ENCODE measurements around the gene MYO7B. TPM values are rescaled to one million over a fixed set of nuclear protein-coding genes. Genes with fewer than 3 reads are reported as not detected.
"Not testable (repeated sequence)": the region's sequence is repeated elsewhere in the genome, so short reads cannot be mapped to it uniquely, and the experiment has no call there.

The MYO7B gene
- total RNA-seq, 1 donor from 2014 or later: 0.46 TPM

DNA sequence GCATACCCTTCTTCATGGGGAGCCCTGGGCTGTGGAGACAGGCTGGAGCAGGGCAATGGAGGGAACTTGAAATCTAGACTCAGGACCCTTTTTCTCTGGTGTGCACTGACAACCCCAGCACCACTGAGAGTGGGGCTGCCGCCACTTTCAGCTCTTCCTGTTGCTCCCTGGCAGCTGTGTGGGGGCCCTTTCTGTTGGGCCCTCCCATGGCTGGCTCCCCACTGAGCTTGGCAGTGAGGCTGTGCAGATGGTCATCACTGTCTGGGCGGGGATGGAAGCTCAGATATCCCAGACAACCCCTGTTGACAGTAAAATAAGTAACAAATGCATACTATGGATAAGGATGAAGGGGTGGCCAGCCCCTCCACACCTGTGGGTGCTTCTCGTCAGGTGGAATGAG, 6.7 kb downstream of the MYO7B start:
- no peak for ATAC-seq
- DNase-seq (ENCODE audit: missing footprints): no peak
- intact Hi-C loops (cut with DNase I): no loop called here

DNA sequence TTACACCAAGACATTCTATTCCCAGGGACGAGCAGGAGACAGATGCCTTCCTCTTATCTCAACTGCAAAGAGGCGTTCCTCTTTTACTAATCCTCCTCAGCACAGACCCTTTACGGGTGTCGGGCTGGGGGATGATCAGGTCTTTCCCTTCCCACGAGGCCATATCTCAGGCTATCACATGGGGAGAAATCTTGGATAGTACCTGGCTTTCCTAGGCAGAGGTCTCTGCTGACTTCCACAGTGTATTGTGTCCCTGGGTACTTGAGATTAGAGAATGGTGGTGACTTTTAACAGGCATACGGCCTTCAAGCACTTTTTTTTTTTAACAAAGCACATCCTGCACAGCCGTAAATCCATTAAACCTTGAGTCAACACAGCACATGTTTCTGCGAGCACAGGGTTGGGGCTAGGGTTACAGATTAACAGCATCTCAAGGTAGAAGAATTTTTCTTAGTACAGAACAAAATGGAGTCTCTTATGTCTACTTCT, 7.6 kb downstream of the MYO7B start:
- ATAC-seq; intact Hi-C loops (cut with DNase I); DNase-seq (ENCODE audit: missing footprints): not testable (repeated sequence)

DNA sequence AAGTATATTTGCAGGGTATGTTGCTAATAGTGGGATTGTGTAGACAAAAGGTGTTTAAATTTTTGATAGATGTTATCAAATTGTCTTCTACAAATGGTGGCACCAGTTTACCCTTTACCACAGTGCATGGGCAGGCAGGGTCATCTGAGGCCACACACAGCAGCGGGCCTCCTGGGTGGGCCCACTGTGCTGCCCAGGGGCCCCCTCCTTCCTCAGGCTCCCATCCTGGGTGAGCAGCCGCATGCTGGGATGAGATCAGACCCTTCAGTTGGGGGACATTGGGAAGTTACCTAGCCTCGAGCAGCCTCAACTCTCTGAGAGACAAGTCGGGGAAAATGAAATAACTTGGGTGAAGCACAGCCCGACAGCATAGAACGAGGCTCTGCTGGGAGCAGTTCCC, 9.7 kb downstream of the MYO7B start:
- intact Hi-C loops (cut with DNase I): no loop called here
- no peak for DNase-seq (ENCODE audit: missing footprints)
- no peak for ATAC-seq

DNA sequence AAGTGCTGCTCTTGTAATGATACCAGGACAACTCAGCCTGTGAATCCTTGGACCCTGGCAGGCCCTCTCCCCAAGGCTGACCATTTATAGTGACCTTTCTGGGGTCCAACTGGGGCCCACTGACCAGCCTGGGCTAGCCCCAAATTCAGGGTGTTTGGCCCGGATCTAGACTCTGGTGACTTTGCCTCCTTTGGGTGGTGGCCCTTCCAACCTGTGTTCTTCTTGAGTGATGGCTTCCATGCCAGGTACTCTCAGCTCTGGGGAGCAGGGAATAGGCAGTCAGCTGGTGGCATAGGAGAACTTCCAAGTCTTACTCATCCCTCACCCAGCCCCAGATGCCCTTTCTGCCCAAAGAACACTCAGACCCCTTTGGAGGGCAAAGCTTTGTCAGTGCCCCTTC, 10.3 kb downstream of the MYO7B start:
- no peak for DNase-seq (ENCODE audit: missing footprints)
- intact Hi-C loops (cut with DNase I): no loop called here
- no peak for ATAC-seq

DNA sequence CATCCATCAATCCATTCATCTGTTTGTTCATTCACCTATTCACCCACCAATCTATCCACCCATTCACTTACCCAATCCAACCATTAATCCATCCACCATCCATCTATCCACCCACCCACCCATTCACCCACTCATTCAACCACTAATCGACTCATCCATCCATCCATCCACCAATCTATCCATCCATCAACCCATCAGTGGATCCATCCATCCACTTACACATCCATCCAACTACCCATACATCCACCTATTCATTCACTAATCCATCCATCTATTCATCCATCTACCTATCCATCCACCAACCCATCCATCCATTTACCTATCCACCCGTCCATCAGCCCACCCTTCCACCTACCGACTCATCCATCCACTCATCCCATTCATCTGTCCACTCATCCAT, 11.3 kb downstream of the MYO7B start:
- DNase-seq (ENCODE audit: missing footprints) (no peak), ATAC-seq (no peak)
- intact Hi-C loops (cut with DNase I): no loop called here

DNA sequence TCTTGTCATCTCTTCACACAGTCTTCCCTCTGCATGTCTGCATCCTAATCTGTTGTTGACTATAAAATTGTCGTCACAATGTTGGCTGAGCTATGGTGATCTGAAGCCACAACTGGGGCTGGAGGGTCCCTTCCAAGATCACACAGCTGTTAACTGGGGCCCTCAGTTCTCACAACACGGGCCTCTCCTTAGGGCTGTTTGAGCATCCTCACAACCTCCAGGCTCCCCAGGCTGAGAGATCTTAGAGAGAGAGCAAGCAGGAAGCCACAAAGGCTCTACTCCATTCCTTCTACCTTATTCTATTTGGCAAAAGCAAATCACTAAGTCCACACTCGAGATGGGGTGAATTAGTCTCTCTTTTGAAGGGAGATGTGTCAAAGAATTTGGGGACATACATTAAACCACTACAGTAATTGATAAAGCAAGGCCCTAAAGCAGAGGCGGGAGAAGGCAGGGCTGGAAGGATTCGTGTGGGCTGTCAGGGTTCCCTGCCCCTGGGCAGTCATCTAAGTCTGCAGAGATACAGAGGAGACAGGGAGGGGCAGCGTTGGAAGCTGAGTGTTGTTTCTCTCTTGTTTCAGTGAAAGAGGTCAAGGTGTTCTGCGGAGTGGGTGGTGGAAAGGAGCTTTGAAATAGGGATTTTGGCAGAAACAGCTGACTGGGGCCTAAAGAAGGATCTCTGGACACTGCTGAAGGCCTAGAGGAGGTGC, 15.9 kb downstream of the MYO7B start:
- ATAC-seq (no peak), DNase-seq (ENCODE audit: missing footprints) (no peak)
- intact Hi-C loops (cut with DNase I): no loop called here

DNA sequence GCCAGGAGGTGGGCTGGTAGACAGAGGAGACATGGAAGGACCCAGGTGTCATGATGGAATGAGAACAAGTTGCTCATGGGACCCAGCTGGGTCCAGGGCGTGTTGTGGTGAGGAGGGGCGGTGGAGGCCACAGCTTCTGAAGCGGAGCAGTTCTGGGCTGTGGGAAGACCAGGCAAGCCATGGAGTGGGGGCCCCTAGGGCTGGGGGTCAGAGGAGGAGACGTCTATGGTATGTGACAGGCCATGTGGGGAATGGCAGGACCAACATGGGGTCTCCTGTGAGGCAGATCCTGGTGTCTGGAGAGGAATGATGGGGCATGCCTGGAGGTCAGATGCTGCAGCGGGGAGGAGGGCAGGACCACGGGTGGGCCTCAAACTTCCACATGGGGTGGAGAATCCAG, 16.9 kb downstream of the MYO7B start:
- intact Hi-C loops (cut with DNase I): no loop called here
- DNase-seq (ENCODE audit: missing footprints) (no peak), ATAC-seq (no peak)

DNA sequence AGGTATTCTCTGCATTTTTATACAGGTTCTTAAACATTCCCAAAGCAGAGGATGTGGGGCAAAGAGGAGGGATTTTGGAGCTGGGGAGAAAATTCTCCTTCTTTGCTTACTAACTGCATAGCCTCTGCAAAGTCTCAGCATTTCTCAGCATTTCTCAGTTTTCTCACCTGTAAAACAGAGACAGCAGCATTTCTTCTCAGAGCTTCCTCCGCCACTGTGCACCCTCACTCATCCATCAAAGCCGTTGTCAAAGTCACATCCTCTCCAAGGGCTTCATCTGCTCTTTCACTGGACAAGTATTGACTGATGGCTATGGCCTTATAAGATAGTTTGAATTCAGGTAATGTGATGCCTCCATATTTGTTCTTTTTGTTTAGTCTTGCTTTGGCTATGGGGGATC, 17.4 kb downstream of the MYO7B start:
- no peak for ATAC-seq
- intact Hi-C loops (cut with DNase I): no loop called here
- DNase-seq (ENCODE audit: missing footprints): no peak

DNA sequence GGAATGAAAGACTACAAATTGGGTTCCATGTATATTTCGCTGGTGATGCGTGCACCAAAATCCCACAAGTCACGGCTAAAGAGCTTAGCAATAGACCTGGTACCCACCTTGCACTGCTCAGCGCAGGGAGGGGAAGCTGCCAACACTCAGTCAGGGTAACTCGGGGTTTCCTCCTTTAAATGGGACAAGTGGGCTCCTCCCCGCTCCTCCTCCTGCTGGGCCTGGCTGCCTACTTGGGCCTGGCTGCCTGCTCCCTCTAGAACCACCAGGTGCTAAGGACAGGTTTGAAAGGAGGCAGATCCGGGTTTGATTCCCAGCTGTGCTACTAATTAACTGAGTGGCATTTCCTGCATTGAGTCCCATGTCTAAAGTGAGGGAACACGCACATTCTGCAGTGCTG, 23.4 kb downstream of the MYO7B start:
- no peak for ATAC-seq
- no peak for DNase-seq (ENCODE audit: missing footprints)
- intact Hi-C loops (cut with DNase I): no loop called here

DNA sequence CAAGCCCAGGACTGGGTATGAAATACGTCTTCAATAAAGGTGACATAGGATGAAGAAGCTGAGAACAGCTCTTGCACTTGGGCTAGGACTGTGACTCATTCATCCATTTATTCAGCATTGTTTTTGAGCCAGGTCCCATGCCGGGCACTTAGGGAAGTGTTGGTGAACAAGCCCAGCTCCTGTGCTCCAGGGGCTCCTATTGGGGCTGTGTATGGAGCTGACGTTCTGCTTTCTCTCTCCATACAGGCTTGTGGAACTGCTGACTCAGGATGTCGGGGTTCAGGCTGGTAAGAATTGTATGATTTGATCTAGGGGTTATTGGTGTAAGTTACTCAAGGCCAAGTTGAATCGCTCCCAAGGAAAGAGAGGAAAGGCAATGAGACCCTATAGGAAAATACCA, 24.0 kb downstream of the MYO7B start:
- intact Hi-C loops (cut with DNase I): no loop called here
- DNase-seq (ENCODE audit: missing footprints) (no peak), ATAC-seq (no peak)

DNA sequence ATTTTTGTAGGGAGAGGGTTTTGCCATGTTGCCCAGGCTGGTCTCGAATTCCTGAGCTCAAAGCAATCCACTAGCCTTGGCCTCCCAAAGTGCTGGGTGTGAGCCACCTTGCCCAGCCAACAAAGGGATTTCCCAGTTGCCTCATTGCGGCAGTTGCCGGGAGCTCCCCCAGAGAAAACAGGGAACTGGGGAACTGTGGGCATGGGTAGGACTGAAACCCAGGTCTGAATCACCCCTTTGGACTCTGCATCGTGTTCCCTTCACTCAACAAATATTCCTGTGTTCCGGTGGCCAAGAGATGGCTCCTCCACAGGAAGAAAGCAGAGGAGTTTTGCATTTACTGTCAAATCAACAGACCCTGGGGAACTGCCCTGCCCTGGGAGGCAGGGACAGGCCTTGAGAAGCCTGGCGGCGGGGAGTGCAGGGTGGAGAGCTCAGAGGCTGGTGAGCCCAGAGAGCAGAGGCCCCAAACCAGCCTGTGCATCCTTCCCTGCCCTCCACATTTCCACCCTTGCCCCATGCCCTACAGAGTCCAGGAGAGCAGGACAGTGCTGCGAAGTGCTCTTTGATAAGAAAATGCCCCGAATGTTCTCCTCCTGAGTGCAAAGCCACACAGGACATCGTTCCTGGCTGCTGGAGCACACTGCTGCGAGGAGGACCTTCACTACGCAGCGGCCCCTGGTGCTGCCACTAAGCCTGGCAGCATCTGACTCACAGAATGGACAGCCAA, 24.9 kb downstream of the MYO7B start:
- intact Hi-C loops (cut with DNase I): no loop called here
- ATAC-seq: peak; percentile 20
- no peak for DNase-seq (ENCODE audit: missing footprints)

DNA sequence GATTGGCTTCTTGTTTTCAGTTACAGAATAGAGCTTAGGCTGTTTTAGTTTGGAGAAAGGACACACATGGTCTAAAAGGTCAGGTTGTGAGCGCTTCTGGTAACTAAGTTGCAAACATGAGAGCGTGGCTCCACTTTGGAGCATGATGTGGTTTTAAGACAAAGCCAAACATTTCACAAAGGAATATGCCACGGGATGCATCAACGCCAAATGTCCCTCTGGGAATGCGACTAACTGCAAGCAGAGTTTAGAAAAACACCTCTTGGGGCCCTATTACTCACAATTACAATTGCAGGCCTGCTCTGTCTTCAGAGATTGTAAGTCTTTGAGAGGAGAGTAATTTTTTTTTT, 25.4 kb downstream of the MYO7B start:
- ATAC-seq (no peak), DNase-seq (ENCODE audit: missing footprints) (no peak)
- intact Hi-C loops (cut with DNase I): no loop called here

DNA sequence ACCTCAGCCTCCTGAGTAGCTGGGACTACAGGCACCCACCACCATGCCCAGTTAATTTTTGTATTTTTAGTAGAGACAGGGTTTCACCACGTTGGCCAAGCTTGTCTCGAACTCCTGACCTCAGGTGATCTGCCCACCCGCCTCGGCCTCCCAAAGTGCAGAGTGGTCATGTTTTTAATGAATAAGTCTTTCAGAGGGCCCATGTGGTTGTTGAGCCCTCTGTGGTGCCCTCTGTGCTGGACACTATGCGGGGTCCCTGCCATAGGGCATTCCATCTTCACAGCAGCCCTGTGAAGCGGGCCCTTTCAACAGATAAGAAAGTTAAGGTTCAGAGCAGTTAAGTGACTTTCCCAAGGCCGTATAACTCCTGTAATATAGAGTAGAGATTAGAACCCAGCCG, 25.9 kb downstream of the MYO7B start:
- ATAC-seq (no peak), DNase-seq (ENCODE audit: missing footprints) (no peak)
- intact Hi-C loops (cut with DNase I): no loop called here

DNA sequence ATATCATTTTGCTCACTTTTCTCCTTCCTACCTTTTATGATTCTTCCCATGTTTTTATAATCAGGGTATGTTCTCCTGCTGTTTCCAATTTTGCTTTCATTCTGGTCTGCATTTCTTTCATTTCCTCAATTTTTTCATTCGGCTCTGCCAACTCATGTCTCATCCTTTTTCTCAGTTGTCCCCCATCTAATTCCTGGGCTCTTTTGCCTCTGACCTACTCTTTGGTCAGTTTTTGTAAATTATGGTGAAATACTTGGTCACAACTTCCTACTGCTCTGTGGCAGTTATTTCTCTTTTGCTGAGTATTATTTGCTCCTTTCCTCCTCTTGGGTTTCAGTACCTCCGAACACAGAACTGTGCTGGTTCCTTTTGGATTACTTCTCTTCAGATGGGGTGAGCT, 27.5 kb downstream of the MYO7B start:
- ATAC-seq (no peak), DNase-seq (ENCODE audit: missing footprints) (no peak)
- intact Hi-C loops (cut with DNase I): no loop called here

DNA sequence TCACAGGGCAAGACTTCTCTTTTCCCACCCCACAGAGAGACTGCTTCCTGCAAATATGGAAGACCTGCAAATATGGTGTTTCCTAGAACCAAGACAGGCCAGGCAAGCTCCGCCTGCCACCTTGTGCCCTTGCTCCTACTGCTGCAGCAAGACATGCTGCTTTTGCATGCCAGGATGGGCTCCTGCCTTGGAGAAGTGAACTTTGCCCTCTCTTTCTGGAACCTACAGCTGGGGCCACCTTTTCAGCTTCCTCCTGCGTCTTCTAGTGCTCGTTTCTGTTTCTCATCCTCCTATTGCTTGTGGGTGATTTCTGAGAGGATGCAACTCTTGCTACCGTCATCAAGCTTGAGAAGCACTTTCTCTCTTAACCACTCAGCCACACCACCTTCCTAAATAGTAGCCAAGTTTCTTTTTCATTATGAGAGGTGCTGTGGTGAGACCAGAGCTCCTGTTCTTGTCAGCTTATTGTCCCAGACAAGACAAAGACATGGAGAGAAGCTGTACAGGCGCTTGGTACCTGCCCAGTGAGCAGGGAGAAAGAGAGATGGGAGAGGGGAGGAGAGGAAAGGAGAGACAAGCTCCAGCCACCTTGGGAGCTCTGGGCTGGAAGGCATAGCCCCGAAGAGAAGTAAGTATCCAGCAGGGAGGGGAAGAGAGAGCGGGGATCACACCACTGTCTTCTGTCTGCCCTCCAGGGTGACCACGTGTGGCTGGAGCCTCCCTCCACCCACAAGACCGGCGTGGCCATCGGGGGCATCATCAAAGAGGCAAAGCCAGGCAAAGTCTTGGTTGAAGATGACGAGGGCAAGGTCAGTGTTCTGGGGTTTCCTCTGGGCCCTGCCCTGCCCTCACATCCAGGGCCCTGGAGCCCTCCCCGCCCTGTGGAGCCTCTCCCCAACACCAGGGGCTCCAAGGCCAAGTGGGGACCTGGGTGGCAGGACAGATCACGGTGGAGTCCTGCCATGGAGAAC, 28.3 kb downstream of the MYO7B start:
- intact Hi-C loops (cut with DNase I): no loop called here
- no peak for ATAC-seq
- DNase-seq (ENCODE audit: missing footprints): no peak

DNA sequence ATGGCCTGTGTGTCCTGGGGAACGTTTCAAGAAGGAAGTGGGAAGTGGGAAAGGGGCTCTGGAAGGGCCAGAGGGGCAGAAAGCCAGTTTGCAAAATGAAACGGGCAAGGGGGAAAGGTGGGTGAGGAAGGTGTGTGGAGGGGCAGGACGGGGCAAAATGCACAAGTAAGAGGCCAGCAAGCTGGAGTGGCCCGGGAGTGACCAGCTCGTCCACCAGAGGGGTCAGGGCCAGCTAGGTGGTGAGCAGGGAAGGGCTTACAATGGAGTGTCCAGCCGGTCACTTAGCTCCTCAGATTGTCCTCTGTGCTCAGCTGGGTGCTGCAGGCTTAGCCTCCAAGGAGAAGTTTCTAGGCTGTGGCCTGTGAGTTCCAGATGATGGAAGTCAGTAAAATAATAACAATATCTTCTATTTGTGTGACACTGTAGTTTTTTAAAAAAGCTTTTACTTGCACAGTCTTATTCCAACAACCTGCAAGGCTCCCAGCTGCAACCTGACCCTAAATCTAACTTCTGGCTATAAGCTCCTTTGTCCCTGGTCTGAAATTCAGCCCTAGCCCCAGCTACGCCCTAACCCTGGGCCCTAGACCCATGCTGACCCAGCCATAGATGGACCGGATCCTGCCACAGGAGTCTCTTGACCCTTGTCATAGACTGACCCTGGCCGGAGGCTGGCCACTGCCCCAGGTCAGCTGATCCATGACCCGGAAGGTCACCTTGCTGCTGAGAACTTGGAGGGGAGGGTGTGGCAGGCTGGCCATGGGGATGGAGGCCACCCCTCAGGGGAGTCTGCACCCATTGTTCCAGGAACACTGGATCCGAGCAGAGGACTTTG, 29.2 kb downstream of the MYO7B start:
- ATAC-seq (no peak), DNase-seq (ENCODE audit: missing footprints) (no peak)
- intact Hi-C loops (cut with DNase I): no loop called here

DNA sequence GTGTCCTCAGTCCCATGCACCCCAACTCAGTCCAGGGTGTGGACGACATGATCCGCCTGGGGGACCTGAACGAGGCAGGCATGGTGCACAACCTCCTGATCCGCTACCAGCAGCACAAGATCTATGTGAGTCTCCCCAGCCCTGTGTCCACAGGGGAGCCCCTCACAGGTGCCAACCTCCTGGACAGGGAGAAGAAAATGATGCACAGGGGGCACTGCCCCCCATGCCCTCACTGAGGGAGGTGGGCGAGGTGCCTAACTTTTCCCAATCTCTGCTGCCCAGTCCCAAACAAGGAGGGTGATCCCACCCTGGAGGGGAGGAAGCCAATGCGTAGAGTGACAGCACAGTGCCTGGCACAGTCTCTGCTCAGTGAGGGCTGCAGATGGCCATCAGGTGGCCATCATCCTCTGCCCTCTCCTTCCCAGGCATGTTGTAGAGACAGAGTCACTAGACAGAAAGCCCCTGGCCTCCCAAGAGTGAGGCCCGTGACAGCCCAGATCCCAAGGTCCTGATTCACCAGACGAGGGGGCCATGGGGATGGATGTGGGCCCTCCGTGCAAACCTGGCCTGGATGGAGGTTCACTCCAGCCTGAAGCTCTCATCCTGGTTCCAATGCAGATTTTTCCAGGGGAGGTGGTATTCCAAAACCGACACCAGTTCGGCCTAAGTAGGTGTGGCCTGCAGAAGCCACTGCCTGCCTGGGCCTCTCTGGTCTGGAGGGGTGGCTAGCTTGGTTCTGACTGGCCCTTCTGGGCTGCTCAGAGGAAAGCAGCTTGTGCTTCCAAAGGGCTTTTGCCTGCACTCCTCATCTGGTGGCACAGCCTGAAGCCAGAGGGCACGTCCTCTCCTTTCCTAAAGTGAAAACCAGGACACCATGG, 30.0 kb downstream of the MYO7B start:
- intact Hi-C loops (cut with DNase I): no loop called here
- DNase-seq (ENCODE audit: missing footprints) (no peak), ATAC-seq (no peak)

DNA sequence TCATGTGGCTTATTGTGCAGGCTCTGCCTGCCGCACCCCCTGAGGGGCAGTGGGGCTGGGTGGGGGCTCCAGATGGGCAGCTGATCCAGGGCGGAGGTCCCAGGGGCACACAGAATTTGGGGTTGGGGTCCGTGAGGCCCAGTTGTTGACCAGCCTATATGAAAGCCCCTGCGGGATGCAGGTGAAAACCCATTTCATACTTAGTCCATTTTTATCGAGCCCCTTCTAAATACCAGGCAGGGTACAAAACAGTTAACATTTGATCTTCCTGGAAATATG, 30.6 kb downstream of the MYO7B start:
- DNase-seq (ENCODE audit: missing footprints) (no peak), ATAC-seq (no peak)
- intact Hi-C loops (cut with DNase I): no loop called here

All from Right ventricle myocardium inferior (tissue), 1 donor.